ENCODE measurements around the gene CCNK. TPM values are rescaled to one million over a fixed set of nuclear protein-coding genes. Genes with fewer than 3 reads are reported as not detected.
A peak's percentile ranks its signal among the peaks of the same experiment; 100 is the strongest.

Gene CCNK
- total and polyA plus RNA-seq, 4 experiments from 2014 or later, result 7.0 to 83.4 (median 48.6) TPM

DNA sequence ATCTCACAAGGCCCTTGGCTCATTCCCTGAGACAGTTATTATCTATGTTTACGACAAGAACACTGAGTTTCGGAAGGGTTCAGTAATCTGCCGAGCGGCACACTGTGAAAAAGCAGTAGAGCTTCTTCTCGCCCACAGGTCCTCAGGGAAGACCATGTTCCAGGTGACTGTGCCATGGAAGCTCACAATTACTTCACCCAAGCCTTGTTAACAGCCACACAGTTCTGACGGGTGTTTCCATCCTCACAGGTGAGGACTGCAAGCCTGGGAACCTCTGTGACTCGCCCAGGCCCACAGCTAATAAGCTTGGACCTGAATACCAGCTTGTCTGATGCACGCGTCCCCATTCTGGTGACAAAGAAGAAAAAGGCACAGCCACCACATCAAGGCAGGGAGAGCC lies 15.9 kb upstream of the CCNK start:
- ChIA-PET CTCF (ENCODE audit: partially characterized antibody) (no interaction called here), POLR2A (ENCODE audit: partially characterized antibody) (no interaction called here)
- intact Hi-C loops (cut with micrococcal nuclease), result no loop called here
- Mint-ChIP-seq H3K27ac (no peak overlapping the region), H3K4me3 (no peak overlapping the region), H3K9me3 (no peaks in the 10 kb centered on the region), H3K36me3 (peaks cover 24 to 53% of the 10 kb centered on the region in 2 donors), H3K27me3 (no peaks in the 10 kb centered on the region), H3K4me1 (peaks cover 20 to 54% (median 35%) of the 10 kb centered on the region in 4 donors)
- no peak for DNase-seq
- peaks cover 45% of the 10 kb centered on the region for H3K36me3 ChIP-seq (ENCODE audit: insufficient read depth, low read length)
- no peaks in the 10 kb centered on the region for H3K9me3 ChIP-seq (ENCODE audit: control insufficient read depth in 1 of 2, low read length in 2 of 2)
- no peak overlapping the region for H3K27ac ChIP-seq (ENCODE audit: low read depth, low read length)
- no peaks in the 10 kb centered on the region for H3K27me3 ChIP-seq (ENCODE audit: insufficient read depth, low read length)
- peaks cover 11% of the 10 kb centered on the region for H3K4me1 ChIP-seq (ENCODE audit: insufficient read depth, low read length)
- no peak overlapping the region for H3K4me3 ChIP-seq (ENCODE audit: low read length in 2 of 2)

GRCh38 chr14:99466758-99467157 lies 14.5 kb upstream of the CCNK start:
- Histone ChIP-seq H3K9me3 (ENCODE audit: control insufficient read depth in 1 of 2, low read length in 2 of 2) (no peaks in the 10 kb centered on the region), H3K4me3 (ENCODE audit: low read length in 2 of 2) (no peak overlapping the region), H3K27ac (ENCODE audit: low read depth, low read length) (no peak overlapping the region), H3K36me3 (ENCODE audit: insufficient read depth, low read length) (peaks cover 34% of the 10 kb centered on the region), H3K27me3 (ENCODE audit: insufficient read depth, low read length) (no peaks in the 10 kb centered on the region), H3K4me1 (ENCODE audit: insufficient read depth, low read length) (peaks cover 12% of the 10 kb centered on the region)
- no peak overlapping the region for H3K4me3 Mint-ChIP-seq
- ChIA-PET POLR2A (ENCODE audit: partially characterized antibody) (no interaction called here), CTCF (ENCODE audit: partially characterized antibody) (no interaction called here)
- no peak overlapping the region for H3K27ac Mint-ChIP-seq
- H3K9me3 Mint-ChIP-seq, result no peaks in the 10 kb centered on the region
- peaks cover 14 to 41% of the 10 kb centered on the region in 2 donors for H3K36me3 Mint-ChIP-seq
- no peaks in the 10 kb centered on the region for H3K27me3 Mint-ChIP-seq
- DNase-seq, result no peak
- intact Hi-C loops (cut with micrococcal nuclease), result no loop called here
- peaks cover 24 to 62% (median 40%) of the 10 kb centered on the region in 4 donors for H3K4me1 Mint-ChIP-seq

- no peaks in the 10 kb centered on the region for H3K27me3 ChIP-seq (ENCODE audit: insufficient read depth, low read length)
- H3K36me3 ChIP-seq (ENCODE audit: insufficient read depth, low read length), result peaks cover 28% of the 10 kb centered on the region
- peaks cover 17% of the 10 kb centered on the region for H3K4me1 ChIP-seq (ENCODE audit: insufficient read depth, low read length)
- Mint-ChIP-seq H3K4me1 (peaks cover 22 to 55% (median 41%) of the 10 kb centered on the region in 4 donors), H3K27me3 (no peaks in the 10 kb centered on the region), H3K27ac (peak overlapping the region in 2 of 7 donors; percentile 80 to 82), H3K36me3 (peaks cover 10 to 34% of the 10 kb centered on the region in 2 donors), H3K4me3 (no peak overlapping the region), H3K9me3 (no peaks in the 10 kb centered on the region)
- CTCF ChIA-PET (ENCODE audit: partially characterized antibody), result interaction anchor here (0.6 kb wide), 1 partner anchor 51 kb away, joined by 3 read pairs; no protein-coding TSS in a partner anchor
- no peak overlapping the region for H3K27ac ChIP-seq (ENCODE audit: low read depth, low read length)
- DNase-seq, result no peak
- POLR2A ChIA-PET (ENCODE audit: partially characterized antibody), result interaction anchor here (0.8 to 1.3 kb wide), 2 partner anchors 9 to 13 kb away, joined by 3 to 4 read pairs; partner anchors contain the start of genes CCNK and SETD3
- H3K9me3 ChIP-seq (ENCODE audit: control insufficient read depth in 1 of 2, low read length in 2 of 2), result no peaks in the 10 kb centered on the region
- intact Hi-C loops (cut with micrococcal nuclease), result no loop called here
- no peak overlapping the region for H3K4me3 ChIP-seq (ENCODE audit: low read length in 2 of 2)
These were observed 13.7 kb upstream of the CCNK start for GRCh38 chr14:99467336-99468078.

GRCh38 chr14:99468081-99468480 lies 13.1 kb upstream of the CCNK start:
- peak overlapping the region in 1 of 8 donors; percentile 30 for H3K4me3 Mint-ChIP-seq
- CTCF ChIA-PET (ENCODE audit: partially characterized antibody), result interaction anchor here (0.6 kb wide), 1 partner anchor 52 kb away, joined by 3 read pairs; no protein-coding TSS in a partner anchor
- Histone ChIP-seq H3K27me3 (ENCODE audit: insufficient read depth, low read length) (no peaks in the 10 kb centered on the region), H3K9me3 (ENCODE audit: control insufficient read depth in 1 of 2, low read length in 2 of 2) (no peaks in the 10 kb centered on the region), H3K36me3 (ENCODE audit: insufficient read depth, low read length) (peaks cover 23% of the 10 kb centered on the region), H3K4me1 (ENCODE audit: insufficient read depth, low read length) (peaks cover 20% of the 10 kb centered on the region), H3K27ac (ENCODE audit: low read depth, low read length) (no peak overlapping the region), H3K4me3 (ENCODE audit: low read length in 2 of 2) (no peak overlapping the region)
- H3K27ac Mint-ChIP-seq, result peak overlapping the region in 4 of 7 donors; percentile 7 to 65 (median 48)
- no peak for DNase-seq
- peaks cover 26 to 59% (median 44%) of the 10 kb centered on the region in 4 donors for H3K4me1 Mint-ChIP-seq
- peaks cover 10 to 30% of the 10 kb centered on the region in 2 donors for H3K36me3 Mint-ChIP-seq
- POLR2A ChIA-PET (ENCODE audit: partially characterized antibody), result interaction anchor here (0.8 to 1.3 kb wide), 2 partner anchors 8 to 13 kb away, joined by 3 to 4 read pairs; partner anchors contain the start of genes CCNK and SETD3
- H3K27me3 Mint-ChIP-seq, result no peaks in the 10 kb centered on the region
- intact Hi-C loops (cut with micrococcal nuclease), result no loop called here
- no peaks in the 10 kb centered on the region for H3K9me3 Mint-ChIP-seq

DNA sequence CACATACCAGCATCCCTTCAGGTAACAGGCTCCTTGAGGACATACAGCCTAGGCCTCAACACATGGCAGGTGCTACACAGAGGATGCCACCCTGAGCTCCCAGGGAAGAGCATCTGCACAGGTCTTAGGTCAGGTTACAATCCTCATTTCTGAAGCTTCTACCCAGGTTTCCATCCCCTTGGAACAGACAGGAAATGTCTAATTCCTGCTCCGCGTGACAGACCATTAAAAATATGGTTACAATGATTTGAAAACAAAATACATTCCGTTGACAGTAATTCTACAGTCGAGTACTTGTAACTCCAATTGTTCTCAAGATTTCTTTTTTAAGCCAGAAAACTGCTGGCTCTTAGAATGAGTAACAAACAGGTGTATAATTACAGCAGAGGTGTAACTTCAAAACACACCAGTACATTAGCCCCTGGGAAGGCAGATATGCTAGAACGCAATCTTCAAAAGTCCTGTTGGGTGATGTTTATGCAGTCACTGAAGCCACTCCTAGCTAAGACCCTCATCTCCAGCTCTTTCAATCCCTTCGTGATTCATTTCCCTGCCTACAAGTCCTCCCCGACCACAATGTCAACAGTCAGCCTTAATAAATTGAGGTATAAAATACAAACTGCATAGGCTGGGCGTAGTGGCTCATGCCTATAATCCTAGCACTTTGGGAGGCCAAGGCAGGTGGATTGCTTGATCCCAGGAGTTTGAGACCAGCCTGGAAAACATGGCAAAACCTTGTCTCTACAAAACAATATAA lies 12.2 kb upstream of the CCNK start:
- no peaks in the 10 kb centered on the region for H3K9me3 ChIP-seq (ENCODE audit: control insufficient read depth in 1 of 2, low read length in 2 of 2)
- H3K27me3 ChIP-seq (ENCODE audit: insufficient read depth, low read length), result no peaks in the 10 kb centered on the region
- ChIA-PET POLR2A (ENCODE audit: partially characterized antibody) (interaction anchor here (1.3 kb wide), 1 partner anchor 12 kb away, joined by 4 read pairs; the partner anchor contains the start of genes CCNK and SETD3), CTCF (ENCODE audit: partially characterized antibody) (no interaction called here)
- Mint-ChIP-seq H3K4me3 (peak overlapping the region in 2 of 8 donors; percentile 13 to 20), H3K4me1 (peaks cover 27 to 67% (median 47%) of the 10 kb centered on the region in 4 donors), H3K9me3 (no peaks in the 10 kb centered on the region), H3K27ac (peak overlapping the region in 3 of 7 donors; percentile 14 to 48 (median 37)), H3K36me3 (peaks cover under 1 to 21% of the 10 kb centered on the region in 2 donors), H3K27me3 (no peaks in the 10 kb centered on the region)
- no peak for DNase-seq
- H3K4me3 ChIP-seq (ENCODE audit: low read length in 2 of 2), result no peak overlapping the region
- intact Hi-C loops (cut with micrococcal nuclease), result no loop called here
- no peak overlapping the region for H3K27ac ChIP-seq (ENCODE audit: low read depth, low read length)
- peaks cover 23% of the 10 kb centered on the region for H3K4me1 ChIP-seq (ENCODE audit: insufficient read depth, low read length)
- peaks cover 14% of the 10 kb centered on the region for H3K36me3 ChIP-seq (ENCODE audit: insufficient read depth, low read length)

DNA sequence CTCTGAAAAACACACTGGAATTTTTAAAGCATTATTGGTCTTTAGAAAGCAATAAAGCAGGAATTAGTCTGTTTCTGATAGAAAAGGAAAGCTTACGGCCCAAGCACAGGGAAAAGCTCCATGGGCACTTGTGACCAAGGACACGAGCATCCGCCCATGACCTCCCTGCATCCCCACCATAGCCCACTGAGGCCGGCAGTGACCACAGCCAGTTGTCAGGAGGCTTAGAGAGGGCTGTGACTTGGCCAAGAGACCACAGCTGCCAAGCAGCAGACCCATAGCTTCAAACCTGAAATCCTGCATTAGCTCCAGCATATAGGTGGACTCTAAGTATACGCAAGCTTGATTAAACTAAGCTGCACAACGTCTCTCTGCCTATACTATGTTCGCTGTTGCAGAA lies 9.5 kb upstream of the CCNK start:
- Histone ChIP-seq H3K36me3 (ENCODE audit: insufficient read depth, low read length) (no peaks in the 10 kb centered on the region), H3K27ac (ENCODE audit: low read depth, low read length) (no peak overlapping the region), H3K27me3 (ENCODE audit: insufficient read depth, low read length) (no peaks in the 10 kb centered on the region), H3K9me3 (ENCODE audit: control insufficient read depth in 1 of 2, low read length in 2 of 2) (no peaks in the 10 kb centered on the region), H3K4me1 (ENCODE audit: insufficient read depth, low read length) (peaks cover 24% of the 10 kb centered on the region), H3K4me3 (ENCODE audit: low read length in 2 of 2) (no peak overlapping the region)
- CTCF ChIA-PET (ENCODE audit: partially characterized antibody), result no interaction called here
- no peak for DNase-seq
- H3K4me1 Mint-ChIP-seq, result peaks cover 36 to 72% (median 53%) of the 10 kb centered on the region in 4 donors
- H3K36me3 Mint-ChIP-seq, result peaks cover 0 to 2% of the 10 kb centered on the region in 2 donors
- POLR2A ChIA-PET (ENCODE audit: partially characterized antibody), result no interaction called here
- H3K27ac Mint-ChIP-seq, result no peak overlapping the region
- no peaks in the 10 kb centered on the region for H3K27me3 Mint-ChIP-seq
- H3K9me3 Mint-ChIP-seq, result no peaks in the 10 kb centered on the region
- H3K4me3 Mint-ChIP-seq, result no peak overlapping the region
- intact Hi-C loops (cut with micrococcal nuclease), result no loop called here

DNA sequence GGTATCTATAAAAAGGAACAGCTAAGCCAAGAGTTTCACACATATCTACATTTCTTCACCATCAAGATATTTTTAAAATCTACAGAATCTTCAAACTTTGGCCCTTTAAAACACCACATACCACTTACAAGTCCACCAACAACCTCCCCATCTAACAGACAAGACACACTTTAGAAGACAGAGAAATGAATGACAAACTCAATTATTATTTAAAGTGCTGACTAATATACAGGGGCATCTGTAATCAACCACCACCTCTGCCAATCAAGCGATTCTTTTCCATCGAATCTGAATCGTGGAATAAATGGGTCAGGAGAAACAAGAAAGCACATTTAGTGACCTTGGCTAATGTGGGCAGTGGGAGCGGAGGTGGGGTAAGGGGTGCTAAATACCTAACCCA lies 8.3 kb upstream of the CCNK start:
- H3K27ac ChIP-seq (ENCODE audit: low read depth, low read length), result no peak overlapping the region
- CTCF ChIA-PET (ENCODE audit: partially characterized antibody), result no interaction called here
- no peaks in the 10 kb centered on the region for H3K27me3 ChIP-seq (ENCODE audit: insufficient read depth, low read length)
- no peak overlapping the region for H3K4me3 ChIP-seq (ENCODE audit: low read length in 2 of 2)
- H3K9me3 Mint-ChIP-seq, result no peaks in the 10 kb centered on the region
- POLR2A ChIA-PET (ENCODE audit: partially characterized antibody), result no interaction called here
- no peaks in the 10 kb centered on the region for H3K36me3 ChIP-seq (ENCODE audit: insufficient read depth, low read length)
- intact Hi-C loops (cut with micrococcal nuclease), result no loop called here
- no peaks in the 10 kb centered on the region for H3K9me3 ChIP-seq (ENCODE audit: control insufficient read depth in 1 of 2, low read length in 2 of 2)
- H3K27me3 Mint-ChIP-seq, result no peaks in the 10 kb centered on the region
- H3K4me1 Mint-ChIP-seq, result peaks cover 37 to 71% (median 54%) of the 10 kb centered on the region in 4 donors
- peak overlapping the region in 1 of 7 donors; percentile 52 for H3K27ac Mint-ChIP-seq
- H3K36me3 Mint-ChIP-seq, result no peaks in the 10 kb centered on the region
- DNase-seq, result no peak
- H3K4me1 ChIP-seq (ENCODE audit: insufficient read depth, low read length), result peaks cover 31% of the 10 kb centered on the region
- H3K4me3 Mint-ChIP-seq, result no peak overlapping the region

Measured in CD4-positive, alpha-beta memory T cell (primary cell).